Activated CD4-positive, alpha-beta T cell treated with anti-CD3 and anti-CD28 coated beads, Interleukin-2, amount 50 U/mL, for 16 hours (primary cell): ENCODE data around the gene MRPS25.
"Not testable (repeated sequence)": the region's sequence is repeated elsewhere in the genome, so short reads cannot be mapped to it uniquely, and the experiment has no call there.

ENCODE experiments used
- DNase-seq: peaks from one replicate; pipeline ENCODE4 v3.0.0-alpha.2; 2020

Gene MRPS25

DNA sequence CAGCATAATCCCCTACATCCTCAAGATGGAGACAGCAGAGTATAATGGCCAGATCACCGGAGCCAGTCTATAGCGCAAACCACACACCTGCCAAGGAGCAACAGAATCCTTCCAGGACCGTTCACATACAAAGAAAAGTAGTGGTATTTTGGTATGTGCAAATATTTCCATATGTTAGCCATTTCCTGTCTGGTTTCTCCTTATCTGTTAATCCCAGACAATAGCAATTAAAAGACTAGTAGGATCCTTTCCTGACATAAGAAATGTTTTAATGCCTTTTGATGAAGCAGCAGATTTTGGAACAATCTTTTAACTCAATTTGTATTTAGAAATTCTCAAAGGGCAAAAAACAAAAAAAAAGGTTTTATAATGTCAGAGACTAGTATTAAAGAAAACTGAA is 22.2 kb downstream of the MRPS25 start:
- DNase-seq = no peak

DNA sequence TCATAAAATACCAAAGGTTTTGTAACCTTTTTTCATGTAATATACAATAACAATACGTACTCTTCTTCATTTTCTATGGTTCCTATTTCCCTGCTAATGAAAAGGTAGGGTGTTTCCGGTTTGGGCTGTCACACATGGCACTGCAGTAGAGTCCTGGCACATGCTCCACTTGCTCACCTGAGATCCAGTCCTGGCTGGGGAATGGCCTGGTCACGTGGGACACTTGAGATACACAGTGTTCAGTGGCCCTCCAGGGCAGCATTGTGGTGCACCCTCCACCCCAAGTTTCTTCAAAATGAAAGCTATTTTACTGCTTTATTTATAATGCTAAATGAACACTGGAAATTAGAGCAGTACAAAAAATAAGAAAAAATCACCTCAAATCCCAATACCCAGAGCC is 23.2 kb downstream of the MRPS25 start:
- no peak for DNase-seq

- DNase-seq = no peak
Measured at GRCh38 chr3:15040844-15041243, 24.3 kb downstream of the MRPS25 start.

GRCh38 chr3:15038306-15038705 is 26.8 kb downstream of the MRPS25 start:
- no peak for DNase-seq

DNA sequence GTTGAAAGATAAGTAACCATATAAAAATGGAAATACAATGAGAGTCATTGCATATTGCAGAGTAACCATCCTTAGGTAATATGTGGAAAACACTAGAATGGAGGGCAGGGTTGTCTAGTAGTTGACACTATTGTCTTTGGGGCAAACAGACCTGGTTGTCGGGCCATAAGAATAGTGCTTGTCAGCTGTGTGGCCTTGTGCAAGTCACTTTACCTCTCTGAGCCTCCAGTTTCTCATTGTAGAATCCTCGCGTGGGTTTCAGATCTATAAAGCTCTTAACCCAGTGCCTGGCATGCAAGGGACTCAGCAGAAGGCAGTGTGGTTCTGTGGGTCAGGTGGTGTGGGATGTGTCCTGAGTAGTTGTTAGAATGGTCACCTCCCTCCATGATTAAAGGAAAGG is 32.0 kb downstream of the MRPS25 start:
- DNase-seq = no peak

DNA sequence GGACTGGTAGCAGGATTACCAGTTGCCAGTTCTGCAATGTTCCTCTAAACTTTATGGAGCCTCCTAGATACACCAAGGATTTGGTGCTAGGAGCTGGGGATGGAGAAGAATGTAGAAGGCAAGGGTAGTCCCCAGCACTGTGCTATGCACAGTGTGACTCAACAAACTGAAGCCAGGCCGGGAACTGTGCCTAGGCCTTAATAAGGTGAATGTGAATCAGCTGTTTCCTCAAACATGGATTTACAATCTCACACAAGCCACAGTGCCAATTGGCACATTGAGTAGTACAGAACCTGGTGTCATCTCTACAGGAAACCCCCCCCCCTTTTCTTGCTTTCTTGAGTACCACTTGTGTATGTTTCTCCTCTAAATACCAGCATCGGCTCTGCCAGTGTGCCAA is 32.5 kb downstream of the MRPS25 start:
- DNase-seq = no peak

DNA sequence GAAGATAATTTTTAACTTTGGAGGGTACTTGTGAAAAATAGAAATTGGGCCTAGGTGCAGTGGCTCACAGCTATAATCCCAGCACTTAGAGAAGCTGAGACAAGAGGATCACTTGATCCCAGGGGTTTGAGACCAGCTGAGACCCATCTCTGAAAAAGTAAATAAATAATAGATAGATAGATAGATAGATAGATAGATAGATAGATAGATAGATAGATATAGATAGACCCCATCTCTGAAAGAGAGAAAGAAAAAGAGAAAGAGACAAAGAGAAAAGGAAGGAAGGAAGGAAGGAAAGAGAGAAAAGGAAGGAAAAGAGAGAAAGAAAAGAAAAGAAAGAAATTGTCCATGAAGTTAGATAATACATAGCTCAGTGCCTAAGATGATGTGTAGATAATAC is 35.5 kb downstream of the MRPS25 start:
- no peak for DNase-seq

DNA sequence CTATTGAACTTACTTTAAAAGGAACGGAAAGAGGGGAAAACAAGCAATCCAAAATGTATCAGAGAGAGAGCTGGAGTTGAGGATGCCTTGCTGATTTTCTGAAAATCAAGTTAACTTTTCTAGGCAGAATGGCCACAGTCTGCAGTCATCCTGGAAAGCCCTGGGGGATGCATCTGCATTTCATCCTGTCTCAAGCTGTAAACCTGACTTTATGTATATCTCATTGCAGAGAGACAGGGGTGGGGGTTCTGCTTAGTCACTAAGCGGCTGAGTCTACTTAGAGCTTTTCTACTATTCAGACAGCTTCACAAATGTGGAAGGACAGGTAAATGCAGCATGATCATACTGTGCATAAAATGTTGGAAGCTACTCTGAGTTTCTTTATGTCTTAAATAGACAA is 41.4 kb downstream of the MRPS25 start:
- DNase-seq = no peak

GRCh38 chr3:15023249-15023648 is 41.9 kb downstream of the MRPS25 start:
- DNase-seq = no peak

DNA sequence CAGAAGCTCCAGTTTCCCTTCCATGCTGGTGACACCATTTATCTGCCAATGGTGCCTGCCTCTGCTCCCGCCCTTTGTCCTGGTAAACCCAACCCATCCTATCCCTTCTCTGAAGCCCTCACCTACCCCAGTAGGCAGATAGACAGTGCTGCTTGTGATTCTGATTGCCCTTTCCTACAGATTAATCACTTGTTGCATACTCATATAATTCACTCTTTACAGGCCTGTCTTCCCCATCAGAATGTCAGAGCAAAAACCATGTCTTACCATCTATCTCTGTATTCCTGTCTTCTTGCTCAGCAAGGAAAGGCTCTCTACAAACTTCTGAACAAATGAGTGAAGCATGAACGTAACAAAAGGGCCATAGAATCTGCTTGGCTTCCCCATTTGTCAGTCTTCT is 47.9 kb downstream of the MRPS25 start:
- no peak for DNase-seq

GRCh38 chr3:15015456-15015855 is 49.7 kb downstream of the MRPS25 start:
- DNase-seq = no peak

GRCh38 chr3:15014606-15015328 is 50.3 kb downstream of the MRPS25 start:
- no peak for DNase-seq

DNA sequence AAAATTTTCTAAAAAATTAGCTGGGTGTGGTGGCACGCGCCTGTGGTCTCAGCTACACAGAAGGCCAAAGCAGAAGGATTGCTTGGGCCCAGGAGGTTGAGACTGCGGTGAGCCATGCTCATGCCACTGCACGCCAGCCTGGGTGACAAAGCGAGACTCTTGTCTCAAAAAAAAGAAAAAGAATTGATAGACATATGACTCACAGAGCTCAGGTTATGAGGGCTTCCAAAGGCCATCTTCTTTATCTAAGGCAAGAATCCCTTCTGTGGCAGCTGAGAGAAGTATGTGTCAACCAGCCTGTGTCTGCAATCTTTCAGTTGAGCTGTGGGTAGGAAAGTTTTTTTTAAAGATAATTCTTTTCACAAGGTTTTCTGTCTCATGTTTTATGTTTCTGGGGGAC is 53.9 kb downstream of the MRPS25 start:
- DNase-seq = no peak

DNA sequence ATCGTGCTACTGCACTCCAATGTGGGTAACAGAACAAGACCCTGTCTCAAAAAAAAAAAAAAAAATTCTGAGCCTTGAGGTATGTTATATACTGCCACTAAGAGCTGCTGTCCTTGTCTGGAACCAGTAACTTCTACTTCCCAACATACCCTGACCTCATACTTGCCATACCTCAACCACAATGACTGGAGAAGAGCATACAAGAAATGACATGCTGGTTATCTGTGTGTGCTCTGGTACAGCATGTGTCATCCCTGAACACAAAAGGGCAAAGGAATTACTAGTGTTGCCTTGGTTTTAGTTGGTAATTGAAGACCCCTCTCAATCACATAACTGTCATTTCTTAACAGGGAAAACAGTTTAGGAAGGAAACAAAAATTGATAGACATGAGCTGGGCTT is 54.5 kb downstream of the MRPS25 start:
- DNase-seq = no peak

DNA sequence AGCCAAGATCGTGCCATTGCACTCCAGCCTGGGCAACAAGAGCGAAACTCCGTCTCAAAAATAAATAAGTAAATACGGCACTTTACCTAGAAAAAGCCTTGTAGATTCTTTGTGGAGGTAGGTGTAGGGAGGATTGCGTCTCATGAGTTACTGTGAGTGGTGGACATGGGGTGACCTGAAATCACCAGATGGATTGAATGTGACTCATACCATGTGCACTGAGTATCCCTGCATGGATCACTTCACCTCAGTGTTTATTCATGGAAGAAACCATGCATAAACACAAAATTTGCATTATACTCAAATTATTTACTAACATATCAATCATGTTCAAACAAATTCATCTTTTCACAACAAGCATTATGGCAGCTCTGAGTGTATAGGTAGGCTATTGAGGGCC is 55.9 kb downstream of the MRPS25 start:
- no peak for DNase-seq

DNA sequence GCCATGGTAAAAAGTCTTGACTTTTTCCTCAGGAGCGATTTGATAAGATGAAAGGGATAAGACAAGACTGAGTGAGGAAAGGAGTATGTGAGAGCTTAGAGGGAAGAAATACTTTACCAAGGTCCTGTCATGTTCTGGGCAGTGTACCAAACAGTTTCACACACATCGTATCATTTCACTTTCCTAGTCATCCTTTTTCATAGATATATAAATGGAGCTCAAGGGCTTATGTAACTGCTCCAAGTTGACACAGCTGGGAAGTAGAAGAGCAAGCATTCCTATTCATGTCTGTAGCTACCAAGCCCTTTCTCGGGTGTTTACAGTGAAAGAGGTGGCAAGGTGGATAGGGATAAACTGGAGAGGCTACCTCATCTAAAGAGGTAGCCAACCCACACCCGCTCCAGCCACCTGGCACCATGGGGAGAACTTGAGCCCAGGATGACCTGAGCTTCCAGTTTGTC is 57.4 kb downstream of the MRPS25 start:
- DNase-seq = no peak

- DNase-seq = not testable (repeated sequence)
Measured at GRCh38 chr3:14999182-14999581, 65.9 kb downstream of the MRPS25 start.
